GM11168 (cell line): ENCODE data around the gene DRICH1.
"Not testable (repeated sequence)": the region's sequence is repeated elsewhere in the genome, so short reads cannot be mapped to it uniquely, and the experiment has no call there.

Source experiments
- in situ Hi-C: fragments of 300-500 bp; cut with MboI; formaldehyde crosslinking; loops from one replicate; pipeline ENCODE4 v1.12.0; 2022; ENCODE audit warnings: low sequenced_read_pairs; ENCODE audit not compliant: unreplicated experiment

The DRICH1 gene

DNA sequence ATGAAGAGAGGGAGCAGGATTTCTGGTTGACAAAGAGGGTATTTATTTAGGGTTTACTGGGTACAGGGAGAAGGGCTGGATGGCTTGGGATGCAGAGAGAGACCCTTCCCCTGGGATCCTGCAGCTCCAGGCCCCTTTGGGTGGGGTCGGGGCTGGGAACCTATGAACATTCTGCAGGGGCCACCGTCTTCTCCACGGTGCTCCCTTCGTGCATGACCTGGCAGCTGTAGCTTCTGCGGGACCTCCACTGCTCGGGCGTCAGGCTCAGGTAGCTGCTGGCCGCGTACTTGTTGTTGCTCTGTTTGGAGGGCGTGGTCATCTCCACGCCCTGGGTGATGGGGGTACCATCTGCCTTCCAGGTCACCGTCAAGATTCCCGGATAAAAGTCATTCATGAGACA lies 59.0 kb downstream of the DRICH1 start:
- in situ Hi-C loops = not testable (repeated sequence)

- in situ Hi-C loops = no loop called here
Observed at GRCh38 chr22:23571486-23571885, 60.6 kb downstream of the DRICH1 start.

DNA sequence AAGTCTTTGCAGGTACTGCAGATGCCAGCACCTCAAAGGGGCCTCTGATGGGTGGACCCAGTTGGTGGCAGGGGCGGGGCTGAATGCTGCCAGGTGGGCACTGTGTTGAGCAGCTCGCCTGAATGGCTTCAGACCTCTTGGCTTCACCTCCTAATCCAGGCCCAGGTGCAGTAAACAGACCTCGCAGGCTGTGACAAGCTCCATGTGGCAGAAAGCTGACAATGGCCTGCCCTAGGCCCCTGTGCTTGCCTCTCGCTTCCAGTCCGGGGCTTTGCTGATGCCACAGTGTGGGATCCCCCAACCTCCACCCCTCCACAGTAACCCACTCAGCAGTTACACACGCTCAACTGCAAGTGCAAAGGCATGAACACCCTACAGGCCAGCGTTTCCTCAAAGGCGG lies 61.4 kb downstream of the DRICH1 start:
- in situ Hi-C loops = no loop called here

GRCh38 chr22:23569716-23570115 lies 62.4 kb downstream of the DRICH1 start:
- in situ Hi-C loops = no loop called here

GRCh38 chr22:23569291-23569690 lies 62.8 kb downstream of the DRICH1 start:
- in situ Hi-C loops = no loop called here

DNA sequence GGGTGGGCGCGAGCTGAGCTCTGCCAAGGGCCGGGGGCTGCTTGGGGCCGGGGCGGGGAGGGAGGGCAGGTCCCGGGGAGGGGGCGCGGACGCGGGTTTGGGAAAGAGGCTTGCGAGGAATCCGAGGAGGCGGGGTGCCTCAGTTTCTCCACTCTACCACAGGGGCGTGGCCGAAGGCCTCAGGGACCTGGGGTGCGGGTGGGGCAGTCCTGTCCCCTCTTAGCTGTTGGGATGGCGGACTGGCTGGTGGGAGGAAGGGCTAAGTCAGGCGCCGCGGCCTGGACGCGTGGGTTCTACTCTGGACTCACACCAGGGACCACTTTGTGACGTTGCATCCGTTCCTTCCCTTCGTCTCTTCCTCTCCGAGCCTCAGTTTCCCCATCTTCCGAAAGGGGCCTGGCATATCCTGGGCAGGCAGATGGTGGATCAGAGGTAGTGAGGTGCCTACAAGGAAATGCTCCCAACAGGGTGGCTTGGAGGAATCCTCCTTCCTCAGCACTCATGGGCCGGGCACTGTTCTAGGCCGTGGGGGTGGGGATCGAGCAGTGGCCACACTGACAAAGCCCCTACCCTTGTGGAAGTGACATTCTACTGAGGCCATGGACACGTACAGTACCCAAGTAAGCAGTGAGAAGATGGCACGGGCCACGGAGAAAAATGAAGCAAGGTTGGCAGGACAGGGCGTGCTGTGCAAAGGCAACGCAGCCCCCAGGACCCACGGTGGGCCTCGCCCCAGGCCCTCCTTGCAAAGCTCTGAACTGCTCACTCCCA lies 65.2 kb downstream of the DRICH1 start:
- in situ Hi-C loops = no loop called here

GRCh38 chr22:23565915-23566704 lies 66.0 kb downstream of the DRICH1 start:
- in situ Hi-C loops = no loop called here

- in situ Hi-C loops = no loop called here
Observed at GRCh38 chr22:23565305-23565914, 66.7 kb downstream of the DRICH1 start.

DNA sequence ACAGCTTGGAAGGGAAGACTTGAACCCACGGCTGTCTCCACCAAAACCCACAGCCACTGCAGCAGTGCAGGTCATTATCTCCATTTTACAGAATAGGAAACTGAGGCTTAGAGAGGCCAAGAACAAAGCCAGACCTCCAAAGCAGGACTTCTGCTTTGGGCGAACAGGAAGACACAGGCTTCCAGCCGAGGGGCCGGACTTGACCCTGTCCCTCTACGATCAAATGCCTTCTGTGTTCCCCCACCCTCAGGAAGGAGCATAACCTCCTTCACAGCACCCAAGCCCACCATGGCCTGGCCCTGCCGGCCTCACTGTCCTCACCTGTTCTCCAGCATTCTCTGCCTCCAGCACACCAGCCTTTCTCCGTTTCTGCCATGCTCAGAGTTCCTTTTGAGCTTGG lies 67.8 kb downstream of the DRICH1 start:
- in situ Hi-C loops = no loop called here

DNA sequence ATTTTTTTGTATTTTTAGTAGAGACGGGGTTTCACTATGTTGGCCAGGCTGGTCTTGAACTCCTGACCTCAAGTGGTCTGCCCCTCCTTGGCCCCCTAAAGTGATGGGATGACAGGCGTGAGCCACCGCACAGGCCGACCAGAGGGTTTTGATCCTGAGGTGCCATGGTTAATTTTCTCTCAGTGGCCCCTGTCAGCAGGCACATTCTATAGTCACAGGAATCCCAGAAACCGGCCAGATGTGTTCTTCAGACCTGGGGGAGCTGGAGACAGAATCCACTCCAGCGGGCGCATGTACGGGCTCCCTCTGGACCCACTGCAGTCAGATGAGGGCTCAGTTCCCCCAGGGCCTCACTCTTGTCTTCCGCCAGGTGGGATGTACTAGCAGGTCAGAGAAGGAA lies 69.0 kb downstream of the DRICH1 start:
- in situ Hi-C loops = no loop called here

- in situ Hi-C loops = no loop called here
Observed at GRCh38 chr22:23562186-23562585, 69.9 kb downstream of the DRICH1 start.

- in situ Hi-C loops = not testable (repeated sequence)
Observed at GRCh38 chr22:23561025-23561510, 71.1 kb downstream of the DRICH1 start.

GRCh38 chr22:23560215-23560614 lies 71.9 kb downstream of the DRICH1 start:
- in situ Hi-C loops = not testable (repeated sequence)
